Hematopoietic multipotent progenitor cell (in vitro differentiated cells): ENCODE data around the gene NFYA. TPM values are rescaled to one million over a fixed set of nuclear protein-coding genes. Genes with fewer than 3 reads are reported as not detected.

ENCODE experiments used
- DNase-seq, 3 donors: peaks; one replicate each; pipeline ENCODE4 v3.0.0-alpha.2; 2011 to 2015; ENCODE audit warnings: low read depth in 2 of 3, low spot score in 2 of 3
- total RNA-seq: library from RNA; depleted of rRNA; stranded (reverse); fragments of >200 nt; gene quantifications from one replicate; pipeline ENCODE4 v1.2.3, GENCODE V29; 2012

Gene NFYA
- total RNA-seq, 1 donor = 54.7 TPM

DNA sequence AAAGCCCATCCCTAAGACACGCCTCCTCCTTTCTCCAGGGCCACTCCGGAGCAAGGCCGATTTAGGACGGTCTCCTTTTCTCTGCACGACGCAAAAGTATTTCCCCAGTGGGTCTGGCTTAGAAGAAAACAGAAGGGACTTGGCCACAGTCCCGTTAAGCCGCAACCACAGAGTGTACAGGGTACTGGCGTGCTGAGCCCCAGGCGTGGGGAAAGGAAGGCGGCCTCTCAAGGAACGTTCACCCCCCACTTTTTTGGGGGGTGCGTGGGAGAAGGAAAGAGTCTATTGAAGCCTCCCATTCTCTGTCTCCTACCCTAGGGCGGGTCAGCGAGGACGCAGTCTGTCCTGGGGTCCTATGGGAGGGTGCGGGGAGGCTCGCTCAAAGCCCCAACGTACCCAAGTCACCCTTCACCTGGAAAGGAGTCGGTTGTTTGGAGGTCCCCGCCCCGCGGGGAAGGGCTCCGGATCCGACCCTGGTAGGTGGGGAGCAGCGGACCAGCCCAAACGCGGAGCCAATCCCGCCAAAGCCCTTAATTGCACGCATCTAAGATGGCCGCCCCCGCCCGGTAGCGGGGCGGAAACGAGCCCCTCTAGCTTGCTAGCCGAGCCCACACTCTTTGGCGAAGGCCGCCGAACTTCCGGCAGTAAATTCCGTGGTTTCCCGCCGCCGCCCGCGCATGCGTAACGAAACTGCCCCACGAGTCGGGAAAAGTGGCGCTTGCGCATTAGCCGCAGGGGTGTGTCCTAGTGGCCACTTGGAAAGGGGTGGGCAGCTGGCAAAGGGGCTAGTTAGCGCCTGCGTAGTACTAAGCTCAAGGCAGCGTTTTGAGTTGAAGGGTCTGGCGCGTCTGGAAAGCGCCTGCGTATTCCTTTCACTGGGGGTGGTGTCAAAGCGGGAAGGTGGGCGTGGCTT is 595 bp upstream of the NFYA start, which contains the start of gene OARD1:
OARD1 (minus strand) TSS at position 434 of the 913 bp plus-strand sequence. CDS start 722 bp downstream, outside the sequence.
- DNase-seq = peak; percentile 99 to 100 (median 100)

DNA sequence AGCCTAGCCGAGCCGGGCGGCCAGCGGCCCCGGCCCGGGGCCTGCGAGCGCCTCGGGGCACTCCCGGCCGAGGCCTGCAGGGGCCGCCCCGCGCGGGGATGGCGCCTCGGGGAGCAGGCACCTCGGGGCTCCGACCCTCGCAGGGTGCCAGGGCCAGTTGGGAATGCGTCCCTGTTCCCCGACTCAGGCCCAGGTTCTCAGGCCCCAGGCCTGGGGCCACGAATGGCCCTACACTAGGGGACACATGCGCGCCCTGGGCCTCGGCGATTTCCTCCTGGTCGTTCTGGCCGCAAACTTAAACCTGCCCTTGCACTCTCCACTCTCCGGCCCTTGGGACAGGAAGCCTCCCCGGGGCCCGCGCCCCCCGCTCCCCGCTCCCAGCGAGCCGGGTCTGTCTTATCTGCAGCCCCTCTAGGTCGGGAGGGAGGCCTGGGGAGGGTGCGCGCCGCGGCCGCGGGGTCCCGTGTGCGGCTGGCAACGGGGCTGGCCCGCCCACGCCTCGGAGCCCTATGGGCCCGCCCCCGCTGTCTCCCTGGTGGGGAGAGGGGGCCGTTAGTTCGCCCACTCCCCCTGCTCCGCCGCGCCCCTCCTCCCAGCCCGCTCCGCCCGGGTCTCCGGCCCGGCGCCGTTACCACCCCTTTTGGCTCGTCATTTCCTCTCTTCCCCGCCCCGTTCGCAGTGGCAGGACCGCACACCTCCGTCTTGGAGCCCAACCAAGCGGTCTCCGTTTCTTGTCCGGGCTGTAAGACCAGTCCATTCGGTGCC is 611 bp downstream of the NFYA start:
- peak; percentile 43 to 93 (median 90) for DNase-seq

DNA sequence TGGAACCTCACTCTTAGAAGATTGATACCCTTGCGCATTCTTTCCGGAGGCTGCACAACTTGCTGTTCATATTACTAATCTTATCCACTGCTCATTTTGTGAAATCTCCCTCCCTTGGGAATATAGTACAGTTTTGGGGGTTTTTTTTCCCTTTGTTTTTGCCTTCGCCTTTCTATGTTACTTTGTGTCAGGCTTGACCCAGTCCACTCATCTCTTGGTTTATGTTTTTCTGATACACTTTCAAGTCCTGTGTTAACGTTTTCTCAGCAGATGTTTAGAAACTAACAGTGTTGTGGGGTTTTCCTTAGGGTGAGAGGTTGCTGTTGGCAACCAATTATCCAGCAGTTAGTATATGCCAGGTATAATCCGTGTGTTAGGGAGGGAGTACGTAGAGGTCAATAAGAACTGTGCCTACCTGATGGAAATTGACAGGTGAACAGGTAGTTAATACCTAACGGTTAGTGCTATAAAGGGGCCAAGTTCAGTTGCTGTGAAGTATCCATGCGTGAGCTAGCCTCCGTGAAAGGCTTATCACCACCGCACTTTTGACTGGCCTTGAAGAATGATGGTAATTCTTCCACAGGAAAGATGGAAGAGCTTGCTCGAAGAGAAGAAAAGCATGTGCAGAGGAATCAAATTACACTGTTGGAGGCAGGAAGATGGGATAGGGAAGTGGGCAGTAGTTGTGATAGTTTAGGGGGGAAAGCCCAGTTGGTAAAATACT is 1.4 kb downstream of the NFYA start:
- DNase-seq = peak in 1 of 3 donors; percentile 24

DNA sequence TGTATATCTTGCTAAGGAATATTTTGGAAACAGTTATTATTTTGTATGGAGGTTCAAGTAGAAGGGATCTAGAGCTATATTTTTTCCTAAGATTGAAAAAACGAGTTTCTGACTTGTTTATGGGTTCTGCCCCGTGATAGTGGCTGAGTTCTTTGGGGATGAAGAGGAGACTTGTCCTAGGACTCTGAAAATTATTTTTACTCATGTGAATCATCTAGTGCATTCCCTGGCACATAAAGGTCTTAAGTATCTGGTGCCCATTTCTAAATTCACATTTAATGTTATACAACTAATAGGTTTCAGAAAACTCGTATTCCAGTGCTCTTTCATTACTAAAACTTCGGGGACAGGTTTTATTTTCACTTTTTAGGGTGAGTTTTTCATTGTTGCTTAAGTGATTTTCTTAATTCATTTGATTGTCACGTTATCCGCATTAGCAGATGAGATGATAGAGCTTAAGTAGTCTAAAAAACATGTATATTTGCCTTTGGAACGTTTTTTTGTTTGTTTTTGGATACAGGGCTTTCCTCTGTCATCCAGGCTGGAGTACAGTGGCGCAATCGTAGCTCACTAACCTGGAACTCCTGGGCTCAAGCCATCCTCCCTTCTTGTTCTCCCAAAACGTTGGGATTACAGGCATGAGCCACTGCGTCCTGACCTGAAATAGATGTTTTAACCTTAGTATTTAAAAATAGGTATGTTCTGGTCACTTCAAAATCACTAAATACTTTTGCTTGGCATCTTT is 2.1 kb downstream of the NFYA start:
- DNase-seq = no peak

DNA sequence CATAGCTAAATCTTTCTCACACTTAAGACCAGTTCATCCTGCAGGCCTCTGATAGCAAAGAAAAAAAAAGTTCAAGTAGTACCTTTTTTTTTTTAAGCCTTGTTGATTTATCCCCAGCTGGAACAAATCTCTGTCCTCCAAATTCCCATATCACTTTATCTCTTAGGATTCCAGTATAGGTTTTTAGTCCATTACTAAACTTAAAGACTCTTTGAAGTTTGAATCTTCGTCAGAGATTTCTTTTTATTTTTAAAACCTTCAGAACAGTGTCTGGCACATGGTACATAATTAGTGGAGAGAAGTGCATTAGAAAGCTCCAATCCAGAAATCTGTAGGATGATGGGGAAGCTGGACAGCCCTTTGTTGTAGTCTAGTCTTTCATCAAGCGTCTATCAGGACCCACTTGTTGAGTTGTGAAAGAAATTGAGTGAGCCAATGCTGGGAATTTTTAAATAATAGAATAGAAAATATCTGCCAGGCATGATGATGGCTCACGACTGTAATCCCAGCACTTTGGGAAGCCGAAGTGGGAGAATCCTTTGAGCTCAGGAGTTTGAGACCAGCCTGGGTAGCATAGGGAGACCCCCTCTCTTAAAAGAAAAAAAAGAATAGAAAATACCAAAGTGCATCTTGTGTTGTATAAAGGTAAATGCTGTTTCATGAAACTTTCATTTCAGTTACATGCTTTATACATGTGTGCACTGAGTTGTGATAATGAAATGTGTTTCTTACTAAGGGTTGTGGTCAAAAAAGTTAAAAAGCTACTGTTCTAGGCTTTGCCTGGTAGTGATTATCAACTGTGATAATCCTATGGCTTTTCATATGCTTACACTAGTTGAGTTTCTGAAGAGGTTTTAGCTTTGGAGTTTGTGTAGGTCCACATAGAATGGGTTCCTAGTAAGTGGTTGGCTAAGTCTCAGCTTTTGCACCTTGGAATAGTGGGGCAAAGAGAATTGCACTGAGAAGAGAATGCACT is 3.2 kb downstream of the NFYA start:
- no peak for DNase-seq

DNA sequence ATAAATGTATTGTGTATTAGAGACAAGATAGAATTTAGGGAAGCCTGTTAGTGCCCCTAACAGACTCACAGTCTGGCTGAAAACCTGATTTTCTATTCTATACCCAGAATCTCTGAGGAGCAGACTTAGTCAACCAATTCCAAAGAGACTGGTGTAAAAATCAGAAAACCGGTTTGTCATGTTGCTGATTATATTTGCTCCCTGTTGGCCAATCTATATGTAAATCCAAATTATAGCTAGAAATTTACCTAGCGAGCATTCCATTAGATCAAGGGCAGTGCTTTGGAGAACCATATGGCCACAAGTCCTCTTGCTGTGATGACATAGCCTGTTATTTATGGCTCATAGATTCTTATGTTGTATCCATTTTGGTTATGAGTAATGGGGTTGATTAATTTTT is 4.8 kb downstream of the NFYA start:
- DNase-seq = no peak

DNA sequence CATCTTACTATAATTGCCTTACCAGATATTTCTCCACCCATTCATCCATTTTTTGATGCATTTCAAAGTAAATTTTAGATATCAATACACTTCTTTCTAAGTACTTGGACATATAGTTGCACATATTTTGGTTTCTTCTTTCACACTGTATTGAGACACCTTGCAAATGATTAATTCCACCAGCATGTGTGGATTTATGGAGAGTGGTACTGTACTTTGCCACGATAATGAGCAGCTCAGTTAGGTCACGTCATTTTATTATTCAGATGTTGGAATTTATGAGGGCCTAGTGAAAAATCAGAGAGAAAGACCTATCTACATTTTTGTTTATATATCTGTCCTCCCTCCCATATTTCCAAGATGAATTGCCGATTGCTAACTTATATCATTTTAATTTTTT is 5.3 kb downstream of the NFYA start:
- DNase-seq = no peak

DNA sequence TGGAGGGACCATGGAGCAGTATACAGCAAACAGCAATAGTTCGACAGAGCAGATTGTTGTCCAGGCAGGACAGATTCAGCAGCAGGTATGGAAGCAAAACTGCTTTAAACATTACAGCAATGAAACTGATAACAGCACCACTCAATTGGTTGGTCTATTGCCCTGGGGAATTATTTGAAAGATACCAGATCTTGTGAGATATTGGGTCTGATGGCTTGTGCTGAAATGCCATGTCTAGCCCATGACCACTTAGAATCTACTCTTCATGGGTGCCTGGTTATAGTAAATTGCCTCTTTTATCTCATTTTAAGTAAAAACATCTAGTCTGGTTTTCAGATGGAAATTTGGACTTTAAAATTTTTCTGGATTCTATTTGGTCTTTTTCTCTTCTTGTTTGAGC is 6.3 kb downstream of the NFYA start:
- no peak for DNase-seq

DNA sequence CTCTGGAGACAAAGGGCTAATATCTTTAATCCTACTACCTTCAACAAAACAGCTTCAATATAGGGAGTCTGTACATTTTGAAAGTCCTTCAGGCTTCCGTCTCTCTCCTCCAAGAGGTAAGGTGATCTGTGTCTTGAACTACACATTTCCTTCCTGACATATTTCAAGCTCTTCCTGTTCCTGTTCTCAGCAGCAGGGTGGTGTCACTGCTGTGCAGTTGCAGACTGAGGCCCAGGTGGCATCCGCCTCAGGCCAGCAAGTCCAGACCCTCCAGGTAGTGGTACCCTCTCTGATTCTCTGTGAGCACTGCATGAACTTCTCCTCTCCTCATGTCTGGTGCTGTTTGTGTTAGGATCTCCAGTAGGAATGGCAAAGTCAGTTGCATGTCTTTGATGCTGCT is 7.8 kb downstream of the NFYA start:
- no peak for DNase-seq

DNA sequence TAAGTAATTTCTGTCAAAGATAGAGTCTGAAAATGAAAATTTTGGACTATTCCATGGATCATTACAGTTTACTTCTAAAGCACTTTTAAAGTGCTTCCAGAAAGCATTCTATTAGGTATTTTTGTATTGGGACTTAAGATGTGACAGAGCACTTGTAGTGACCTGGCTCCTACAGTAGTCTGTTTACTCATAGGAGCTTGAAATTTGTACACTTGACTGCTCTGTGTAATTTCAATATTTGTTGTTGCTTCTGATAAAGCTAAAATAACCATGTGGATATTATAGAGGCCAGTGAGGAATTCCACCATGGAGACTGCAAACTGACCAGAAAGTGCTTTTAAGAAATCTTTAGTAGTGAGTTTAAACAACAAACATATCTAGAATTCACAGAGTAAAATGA is 10.3 kb downstream of the NFYA start:
- DNase-seq = no peak

DNA sequence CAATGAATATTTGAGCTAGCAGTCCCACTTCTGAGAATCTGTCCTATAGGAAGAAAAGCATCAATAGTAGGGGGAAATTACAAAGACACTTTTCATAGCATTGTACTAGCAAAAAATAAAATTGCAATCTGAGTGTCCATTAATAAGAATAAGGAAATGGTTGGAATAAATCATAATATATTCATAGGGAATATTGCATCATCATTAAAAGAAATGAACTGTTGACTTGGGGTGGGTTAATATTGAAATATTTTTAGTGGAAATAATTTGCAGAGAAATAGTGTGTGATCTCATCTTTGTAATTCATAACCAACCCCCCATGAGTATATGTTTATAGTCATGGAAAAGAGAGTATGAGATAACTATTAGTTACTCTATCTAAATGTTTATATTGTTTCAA is 12.4 kb downstream of the NFYA start:
- DNase-seq = no peak

DNA sequence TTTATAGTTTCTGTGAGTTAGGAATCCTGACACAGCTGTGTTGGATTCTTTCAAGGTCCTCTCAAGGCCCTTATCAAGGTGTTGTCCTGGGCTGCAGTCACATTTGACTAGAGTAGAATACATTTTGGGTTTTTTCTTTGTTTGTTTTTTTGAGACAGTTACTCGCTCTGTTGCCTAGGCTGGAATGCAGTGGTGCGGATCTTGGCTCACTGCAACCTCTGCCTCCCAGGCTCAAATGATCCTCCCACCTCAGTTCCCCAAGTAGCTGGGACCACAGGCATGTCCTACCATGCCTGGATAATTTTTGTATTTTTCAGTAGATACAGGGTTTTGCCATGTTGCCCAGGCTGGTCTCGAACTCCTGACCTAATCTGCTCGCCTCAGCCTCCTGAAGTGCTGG is 15.7 kb downstream of the NFYA start:
- no peak for DNase-seq

DNA sequence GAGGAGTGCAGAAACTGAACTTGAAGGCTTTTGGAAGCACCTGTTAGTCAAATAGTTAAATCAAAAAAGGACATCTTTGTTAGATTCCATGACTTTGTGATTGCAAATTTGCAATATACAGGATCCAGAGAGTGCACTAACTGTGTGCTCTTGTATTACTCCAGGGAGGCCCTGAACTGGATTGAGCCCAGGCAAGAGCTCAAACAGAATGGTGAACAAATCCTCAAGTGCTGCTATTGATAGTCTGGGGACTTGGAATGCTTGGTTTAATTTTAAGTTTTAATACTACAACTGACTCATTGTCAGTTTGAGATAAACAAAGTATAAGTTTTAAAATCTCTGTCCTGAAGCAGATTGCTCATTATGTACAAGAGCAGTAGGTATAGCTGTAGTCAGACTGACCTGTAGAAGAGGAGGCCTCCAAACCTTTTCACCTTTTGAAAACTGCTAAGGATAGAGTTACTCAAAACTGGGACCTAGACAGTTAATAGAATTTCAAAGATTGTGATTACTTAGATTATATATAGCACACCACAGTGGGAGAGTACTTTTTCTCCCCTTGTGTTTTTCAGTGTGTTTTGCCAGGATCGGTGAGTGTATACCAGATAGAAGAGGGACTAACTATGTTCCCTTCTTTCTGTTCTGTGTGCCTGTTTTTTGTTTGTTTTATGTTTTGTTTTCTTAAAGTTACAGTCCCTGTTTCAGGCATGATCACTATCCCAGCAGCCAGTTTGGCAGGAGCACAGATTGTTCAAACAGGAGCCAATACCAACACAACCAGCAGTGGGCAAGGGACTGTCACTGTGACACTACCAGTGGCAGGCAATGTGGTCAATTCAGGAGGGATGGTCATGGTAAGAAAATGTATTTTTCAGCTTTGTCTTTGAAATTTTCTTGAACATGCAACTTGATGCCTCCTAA is 18.3 kb downstream of the NFYA start:
- DNase-seq = no peak

DNA sequence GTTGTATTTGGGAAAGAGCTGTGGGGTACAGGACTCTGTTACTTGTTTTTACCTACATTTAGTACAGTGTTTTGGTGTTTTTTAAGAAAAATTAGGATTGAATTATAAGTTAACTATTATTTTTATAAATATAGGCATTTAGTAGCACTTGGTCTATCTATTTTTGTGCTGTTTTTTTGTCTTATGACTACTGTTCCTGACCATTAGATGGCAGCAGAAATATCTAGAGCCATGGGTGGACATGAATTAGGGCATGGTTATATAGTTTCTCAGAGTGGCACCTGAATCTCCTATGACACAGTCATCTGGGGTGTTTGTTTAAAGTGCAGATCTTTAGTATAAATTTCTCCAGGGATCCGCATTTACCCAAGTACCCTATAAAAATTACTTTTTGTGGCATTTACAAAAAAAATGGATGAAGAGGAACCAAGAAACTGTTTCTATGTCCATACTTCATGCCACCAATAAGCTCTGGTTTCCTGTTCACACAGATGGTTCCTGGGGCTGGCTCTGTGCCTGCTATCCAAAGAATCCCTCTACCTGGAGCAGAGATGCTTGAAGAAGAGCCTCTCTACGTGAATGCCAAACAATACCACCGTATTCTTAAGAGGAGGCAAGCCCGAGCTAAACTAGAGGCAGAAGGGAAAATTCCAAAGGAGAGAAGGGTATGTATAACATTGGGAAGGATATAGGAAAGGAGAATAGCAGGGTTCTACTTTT is 19.8 kb downstream of the NFYA start:
- peak in 2 of 3 donors; percentile 22 to 66 for DNase-seq

DNA sequence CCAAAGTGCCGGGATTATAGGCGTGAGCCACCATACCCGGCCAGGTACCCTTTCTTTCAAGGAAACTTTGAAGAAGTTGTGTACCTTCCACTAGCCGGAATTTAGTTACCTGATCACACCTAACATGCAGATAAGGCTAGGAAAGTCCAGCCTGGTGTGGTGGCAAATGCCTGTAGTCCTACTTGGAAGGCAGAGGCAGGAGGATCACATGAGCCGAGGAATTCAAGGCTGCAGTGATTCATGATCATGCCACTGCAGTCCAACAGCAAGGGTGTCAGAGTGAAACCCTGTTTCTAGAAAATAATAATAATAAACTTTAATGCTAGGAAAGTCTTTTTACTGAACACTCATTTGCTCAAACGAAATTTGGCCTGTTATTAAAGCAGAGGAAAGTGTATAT is 21.0 kb downstream of the NFYA start:
- DNase-seq = no peak

DNA sequence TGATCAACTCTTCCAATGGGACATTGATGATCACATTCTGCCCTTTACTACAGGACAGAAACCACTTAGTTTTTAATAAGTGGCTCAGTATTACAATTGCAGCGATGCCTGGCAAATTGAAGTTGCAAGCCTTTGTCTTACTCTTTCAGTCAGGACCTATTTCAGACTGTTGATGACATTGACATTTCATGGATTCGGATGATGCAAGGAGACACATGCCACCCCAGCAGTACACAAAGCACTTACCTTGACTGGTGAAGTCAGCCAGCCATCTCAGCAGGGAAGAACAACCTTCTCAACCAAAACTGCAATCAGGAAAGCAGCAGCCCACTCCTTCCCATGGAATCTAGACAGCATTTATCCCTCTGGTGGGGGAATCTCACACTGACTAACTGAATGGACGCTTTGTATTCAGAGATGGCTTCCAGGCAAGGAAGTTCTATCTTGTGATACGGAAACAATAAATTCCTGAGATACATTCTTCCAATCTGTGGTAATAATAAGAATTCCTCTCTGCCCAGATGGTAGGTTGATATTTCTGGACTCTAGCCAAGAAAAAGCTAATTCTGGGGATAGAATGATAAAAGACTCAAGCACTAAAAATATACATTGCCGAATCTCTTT is 24.8 kb downstream of the NFYA start:
- no peak for DNase-seq

DNA sequence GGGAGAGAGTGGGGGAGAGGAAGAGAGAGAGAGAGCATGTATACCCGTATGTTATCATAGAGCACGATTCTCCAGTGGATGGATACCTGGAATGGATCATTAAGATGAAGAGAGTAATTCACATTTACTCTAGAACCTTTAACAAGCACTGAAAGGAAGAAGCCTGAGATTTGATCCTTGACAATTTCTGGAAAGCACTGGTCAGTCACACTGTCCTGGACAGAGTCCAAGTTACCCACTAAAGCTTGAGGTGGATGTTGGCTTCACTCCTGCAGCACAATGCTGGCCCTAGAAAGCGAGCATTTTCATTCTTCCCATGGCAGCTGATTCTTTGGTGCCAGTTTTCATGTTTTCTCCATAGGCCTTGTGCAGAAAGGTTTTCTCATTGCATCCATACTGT is 25.6 kb downstream of the NFYA start:
- DNase-seq = no peak
